Colonic mucosa (tissue), 4 donors: ENCODE data around the gene DCHS1. TPM values are rescaled to one million over a fixed set of nuclear protein-coding genes. Genes with fewer than 3 reads are reported as not detected.
A peak's percentile ranks its signal among the peaks of the same experiment; 100 is the strongest.

Experiments
- DNase-seq: peaks from one replicate; pipeline ENCODE4 v3.0.0-alpha.2; 2020
- H3K27ac ChIP-seq: fragments of 200-600 bp; one replicate; pipeline ENCODE4 v1.8.0; 2021
- H3K27me3 ChIP-seq: fragments of 200-600 bp; one replicate; pipeline ENCODE4 v1.8.0; 2021
- H3K36me3 ChIP-seq: fragments of 200-600 bp; one replicate; pipeline ENCODE4 v1.8.0; 2021
- H3K4me1 ChIP-seq: fragments of 200-600 bp; one replicate; pipeline ENCODE4 v1.8.0; 2021; ENCODE audit warnings: mild to moderate bottlenecking
- H3K4me3 ChIP-seq: fragments of 200-600 bp; one replicate; pipeline ENCODE4 v1.8.0; 2021
- H3K9ac ChIP-seq, 2 donors: one replicate each; pipeline ENCODE4 v1.7.0; 2013; ENCODE audit warnings: control low read depth in 2 of 2, low read depth in 2 of 2, low read length in 2 of 2
- H3K9me3 ChIP-seq: fragments of 200-600 bp; one replicate; pipeline ENCODE4 v1.8.0; 2021
- CTCF ChIP-seq: fragments of 200-600 bp; IDR thresholded peaks from one replicate; pipeline ENCODE4 v1.8.0; 2022; ENCODE audit warnings: antibody characterized with exemption, mild to moderate bottlenecking
- intact Hi-C: fragments of 100-400 bp; cut with DNase I; formaldehyde crosslinking; loops from one replicate; pipeline ENCODE4 v1.14.1; 2022
- total RNA-seq, 2 donors: library from RNA; stranded (reverse); fragmentation: NEBNext Ultra II Directional in 1 of 2; extraction: Animal tissue kit (Norgen Biotek cat#: 25700) in 1 of 2; gene quantifications; one replicate each; pipeline ENCODE4 v1.2.1, GENCODE V29; 2021
- donor health status: healthy.
- donor health status: DM: no; HTN: no; CAD: no.
- donor health status: DM: no; HTN: no; CAD: no.

The DCHS1 gene
- total RNA-seq, 2 donors from 2014 or later, result 4.7 to 8.3 TPM

GRCh38 chr11:6615882-6616585, 39.6 kb downstream of the DCHS1 start:
- H3K4me1 ChIP-seq, result peaks cover 9% of the 10 kb centered on the region
- no peaks in the 10 kb centered on the region for H3K9me3 ChIP-seq
- no peak for TF ChIP-seq CTCF
- no peak overlapping the region for H3K27ac ChIP-seq
- intact Hi-C loops, result no loop called here
- H3K27me3 ChIP-seq, result no peaks in the 10 kb centered on the region
- H3K9ac ChIP-seq, result no peak overlapping the region
- DNase-seq, result no peak
- no peaks in the 10 kb centered on the region for H3K36me3 ChIP-seq
- H3K4me3 ChIP-seq, result no peak overlapping the region

- Histone ChIP-seq H3K27me3 (no peaks in the 10 kb centered on the region), H3K9ac (no peak overlapping the region), H3K4me3 (no peak overlapping the region), H3K4me1 (peaks cover 12% of the 10 kb centered on the region), H3K9me3 (no peaks in the 10 kb centered on the region), H3K27ac (no peak overlapping the region), H3K36me3 (peaks cover 5% of the 10 kb centered on the region)
- no peak for TF ChIP-seq CTCF
- intact Hi-C loops, result no loop called here
- no peak for DNase-seq
These were observed 40.6 kb downstream of the DCHS1 start for GRCh38 chr11:6615046-6615445.

GRCh38 chr11:6614446-6614845, 41.2 kb downstream of the DCHS1 start:
- intact Hi-C loops, result no loop called here
- H3K4me3 ChIP-seq, result no peak overlapping the region
- H3K9ac ChIP-seq, result no peak overlapping the region
- H3K36me3 ChIP-seq, result peaks cover 8% of the 10 kb centered on the region
- H3K27ac ChIP-seq, result no peak overlapping the region
- no peaks in the 10 kb centered on the region for H3K9me3 ChIP-seq
- H3K27me3 ChIP-seq, result no peaks in the 10 kb centered on the region
- peaks cover 12% of the 10 kb centered on the region for H3K4me1 ChIP-seq
- no peak for TF ChIP-seq CTCF
- DNase-seq, result no peak

- Histone ChIP-seq H3K4me1 (peaks cover 12% of the 10 kb centered on the region), H3K36me3 (peaks cover 17% of the 10 kb centered on the region), H3K4me3 (peak overlapping the region; percentile 76), H3K9ac (peak overlapping the region in 1 of 2 donors; percentile 91), H3K27me3 (no peaks in the 10 kb centered on the region), H3K9me3 (no peaks in the 10 kb centered on the region), H3K27ac (peak overlapping the region; percentile 100)
- TF ChIP-seq CTCF, result no peak
- intact Hi-C loops, result no loop called here
- DNase-seq, result no peak
These were observed 42.1 kb downstream of the DCHS1 start for GRCh38 chr11:6613496-6613895.

GRCh38 chr11:6612213-6613041, 43.2 kb downstream of the DCHS1 start, which contains the start of gene TAF10:
TAF10 (minus strand) TSS chr11:6612216; CDS start chr11:6612189, 27 bp downstream.
- intact Hi-C loops, result no loop called here
- peak; percentile 50 for TF ChIP-seq CTCF
- Histone ChIP-seq H3K9ac (peak within 1 kb of the TSS; percentile 91 to 97), H3K27me3 (no peaks in the 10 kb centered on the region), H3K27ac (peak within 1 kb of the TSS; percentile 100), H3K9me3 (no peaks in the 10 kb centered on the region), H3K4me1 (peaks cover 10% of the 10 kb centered on the region), H3K4me3 (peak within 1 kb of the TSS; percentile 76), H3K36me3 (peaks cover 23% of the 10 kb centered on the region)
- DNase-seq, result peak; percentile 98
